Measurements from ENCODE around the gene PTGDS. TPM values are rescaled to one million over a fixed set of nuclear protein-coding genes. Genes with fewer than 3 reads are reported as not detected.

The PTGDS gene
- total RNA-seq, 2 donors from 2014 or later: not detected

DNA sequence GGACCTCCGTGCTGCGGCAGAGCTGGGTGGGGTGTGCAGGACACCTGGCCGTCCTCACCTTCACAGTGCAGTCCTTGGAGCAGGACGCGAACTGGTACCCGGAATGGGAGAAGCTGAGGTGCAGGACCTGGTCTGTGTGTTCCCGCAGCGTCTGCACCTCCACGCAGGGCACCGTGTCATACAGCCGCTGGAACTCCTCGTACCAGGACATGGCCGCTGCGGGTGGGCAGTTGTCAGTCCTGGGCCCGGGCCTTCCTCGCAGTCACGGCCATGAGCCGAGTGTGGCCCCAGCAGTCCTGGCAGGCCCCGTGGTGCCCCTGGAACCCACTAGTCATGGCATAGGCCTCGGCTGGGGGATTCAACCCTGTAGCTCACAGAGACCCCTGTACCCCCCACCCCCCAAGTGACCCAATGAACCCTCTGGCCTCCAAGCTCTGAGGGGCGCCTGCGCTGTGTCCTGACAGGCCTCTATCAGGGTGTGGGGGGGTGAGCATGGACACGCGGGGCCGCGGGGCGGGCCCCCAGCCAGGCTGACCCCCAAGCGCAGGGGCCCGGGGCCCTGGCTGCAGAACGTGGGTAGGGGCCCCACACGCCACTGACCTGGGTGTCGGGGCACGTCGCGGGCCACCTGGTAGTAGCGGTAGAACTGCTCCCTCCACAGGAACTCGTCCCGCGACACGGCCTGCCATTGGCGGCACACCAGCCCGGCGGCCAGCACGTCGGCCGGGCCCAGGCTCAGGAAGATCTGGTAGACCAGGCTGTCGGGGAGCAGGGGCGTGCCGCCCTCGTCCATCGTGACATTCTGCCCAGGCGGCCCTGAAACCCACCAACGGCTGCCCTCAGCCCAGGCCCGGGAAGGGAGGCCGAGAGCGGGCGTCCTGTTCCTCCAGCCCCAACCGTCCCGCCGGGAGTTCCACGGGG lies 33.8 kb upstream of the PTGDS start:
- H3K36me3 Mint-ChIP-seq: peaks cover 11% of the 10 kb centered on the region in 2 donors
- no peaks in the 10 kb centered on the region for H3K9me3 Mint-ChIP-seq
- H3K27ac Mint-ChIP-seq: peak overlapping the region; percentile 59 to 87
- peak; percentile 36 to 43 for ATAC-seq
- DNase-seq (ENCODE audit: low spot score in 2 of 2): peak in 1 of 2 donors; percentile 54

DNA sequence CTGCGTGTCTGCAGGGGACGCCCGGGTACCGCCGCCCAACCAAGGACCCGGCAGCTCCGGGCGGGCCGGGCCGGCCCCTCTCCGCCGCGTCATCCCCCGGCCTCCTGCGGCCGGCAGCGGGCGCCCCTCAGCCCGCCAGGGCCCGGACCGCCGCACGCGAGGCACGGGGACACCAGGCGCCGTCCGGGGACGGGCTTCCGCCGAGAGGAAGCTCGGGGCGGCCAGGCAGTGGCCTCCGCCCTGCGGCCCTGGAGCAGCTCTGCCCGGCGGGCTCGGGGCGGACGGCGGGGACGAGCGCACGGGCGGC lies 33.1 kb upstream of the PTGDS start:
- Mint-ChIP-seq H3K36me3 (peaks cover 5 to 11% of the 10 kb centered on the region in 2 donors), H3K27ac (peak overlapping the region in 1 of 2 donors; percentile 59), H3K9me3 (no peaks in the 10 kb centered on the region)
- ATAC-seq (peak; percentile 31 to 54), DNase-seq (ENCODE audit: low spot score in 2 of 2) (peak in 1 of 2 donors; percentile 36)

DNA sequence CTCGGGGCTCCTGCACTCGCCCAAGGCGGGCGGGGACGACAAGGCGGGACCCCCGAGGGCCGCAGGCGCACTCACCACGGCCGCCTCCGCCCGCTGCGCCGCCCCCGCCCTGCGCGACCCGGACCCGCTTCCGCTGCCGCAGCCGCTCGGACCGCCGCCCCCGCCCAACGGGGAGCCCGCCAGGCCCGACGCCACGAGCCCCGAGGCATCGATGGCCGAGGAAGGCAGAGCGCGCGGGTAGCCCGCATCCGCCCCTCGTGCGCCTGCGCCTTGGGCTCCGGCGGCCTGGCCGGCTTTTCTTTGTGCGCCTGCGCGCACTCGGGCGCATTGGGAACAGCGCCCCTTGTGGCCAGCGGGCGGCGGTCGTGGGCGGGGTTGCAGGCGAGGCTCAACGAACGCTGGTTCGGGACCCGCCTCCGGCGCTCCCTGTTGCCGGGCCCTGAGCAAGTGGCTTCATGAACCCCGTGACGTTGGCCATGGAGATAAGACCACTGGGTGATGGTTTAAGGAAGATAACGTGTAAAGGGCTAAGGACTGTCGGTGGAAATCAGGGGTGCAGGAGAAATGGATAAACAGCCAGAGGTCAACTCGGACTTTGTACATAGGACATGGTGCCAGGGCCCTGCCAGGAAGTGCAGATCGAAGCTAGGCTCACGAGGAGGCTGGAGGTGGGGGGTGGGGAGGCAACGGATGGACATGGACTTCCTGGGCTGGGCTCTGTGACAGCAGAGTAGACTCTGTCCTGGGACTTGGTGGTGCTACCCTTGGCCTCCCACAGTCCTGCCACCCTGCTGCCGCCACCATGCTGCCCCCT lies 32.6 kb upstream of the PTGDS start, which contains the start of the genes C8G and FBXW5:
Gene C8G, plus strand, starts transcription at position 725 of the 814 bp plus-strand sequence. Its CDS starts 78 bp downstream, at position 803.
Gene FBXW5, minus strand, starts transcription at position 220 of the 814 bp plus-strand sequence. CDS start 655 bp downstream, outside the sequence.
- Mint-ChIP-seq H3K36me3 (peaks cover 0 to 11% of the 10 kb centered on the region in 2 donors), H3K27ac (peak within 1 kb of the TSS; percentile 59 to 87), H3K9me3 (no peaks in the 10 kb centered on the region)
- DNase-seq (ENCODE audit: low spot score in 2 of 2) (peak; percentile 98 to 99), ATAC-seq (peak; percentile 77)

DNA sequence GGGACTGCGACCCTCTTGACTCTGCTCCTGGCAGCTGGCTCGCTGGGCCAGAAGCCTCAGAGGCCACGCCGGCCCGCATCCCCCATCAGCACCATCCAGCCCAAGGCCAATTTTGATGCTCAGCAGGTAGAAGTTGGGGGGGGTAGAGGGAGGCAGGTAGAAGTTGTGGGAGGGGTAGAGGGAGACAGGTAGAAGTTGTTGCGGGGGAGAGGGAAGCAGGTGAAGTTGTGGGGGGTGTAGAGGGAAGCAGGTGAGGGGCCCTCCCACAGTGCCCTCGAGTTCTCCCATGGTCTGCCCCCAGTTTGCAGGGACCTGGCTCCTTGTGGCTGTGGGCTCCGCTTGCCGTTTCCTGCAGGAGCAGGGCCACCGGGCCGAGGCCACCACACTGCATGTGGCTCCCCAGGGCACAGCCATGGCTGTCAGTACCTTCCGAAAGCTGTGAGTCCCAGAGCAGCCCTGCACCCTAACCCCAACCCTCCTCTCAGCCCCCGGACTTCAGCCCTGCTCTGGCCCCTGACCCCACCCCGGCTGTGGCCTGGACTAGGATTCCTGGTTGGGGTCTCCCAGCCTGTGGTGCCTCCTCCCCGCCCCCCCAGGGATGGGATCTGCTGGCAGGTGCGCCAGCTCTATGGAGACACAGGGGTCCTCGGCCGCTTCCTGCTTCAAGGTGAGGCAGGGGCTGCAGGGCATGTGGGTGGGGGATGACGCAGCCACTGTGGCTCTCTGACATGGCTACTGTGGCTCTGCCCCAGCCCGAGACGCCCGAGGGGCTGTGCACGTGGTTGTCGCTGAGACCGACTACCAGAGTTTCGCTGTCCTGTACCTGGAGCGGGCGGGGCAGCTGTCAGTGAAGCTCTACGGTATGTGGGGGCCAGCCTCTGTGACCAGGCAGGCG lies 31.7 kb upstream of the PTGDS start:
- no peaks in the 10 kb centered on the region for H3K9me3 Mint-ChIP-seq
- H3K27ac Mint-ChIP-seq: no peak overlapping the region
- ATAC-seq (no peak), DNase-seq (ENCODE audit: low spot score in 2 of 2) (no peak)
- H3K36me3 Mint-ChIP-seq: peaks cover 0 to 11% of the 10 kb centered on the region in 2 donors

DNA sequence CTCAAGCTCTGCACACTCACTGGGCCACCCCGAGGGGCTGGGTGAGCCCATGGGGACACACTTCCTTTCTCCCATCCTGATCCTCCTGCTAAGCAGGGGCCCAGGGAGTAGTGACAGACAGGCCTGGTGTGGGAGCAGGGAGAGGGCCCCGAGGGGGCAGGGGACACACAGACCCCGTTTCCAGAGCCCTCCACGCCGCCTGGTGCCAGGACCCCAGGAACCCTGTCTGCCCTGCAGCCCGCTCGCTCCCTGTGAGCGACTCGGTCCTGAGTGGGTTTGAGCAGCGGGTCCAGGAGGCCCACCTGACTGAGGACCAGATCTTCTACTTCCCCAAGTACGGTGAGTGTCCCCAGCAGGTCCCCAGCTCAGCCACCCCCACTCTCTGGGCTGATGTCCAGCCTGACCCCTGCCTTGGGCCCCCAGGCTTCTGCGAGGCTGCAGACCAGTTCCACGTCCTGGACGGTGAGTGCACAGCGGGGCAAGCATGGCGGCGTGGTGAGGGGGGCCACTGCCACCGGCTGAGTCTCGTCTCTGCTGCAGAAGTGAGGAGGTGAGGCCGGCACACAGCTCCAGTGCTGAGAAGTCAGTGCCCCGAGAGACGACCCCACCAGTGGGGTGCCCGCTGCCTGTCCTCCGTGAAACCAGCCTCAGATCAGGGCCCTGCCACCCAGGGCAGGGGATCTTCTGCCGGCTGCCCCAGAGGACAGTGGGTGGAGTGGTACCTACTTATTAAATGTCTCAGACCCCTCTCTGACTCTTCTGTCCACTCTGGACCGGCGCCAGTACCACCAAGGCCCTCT lies 30.9 kb upstream of the PTGDS start:
- Mint-ChIP-seq H3K27ac (no peak overlapping the region), H3K9me3 (no peaks in the 10 kb centered on the region), H3K36me3 (peaks cover 0 to 7% of the 10 kb centered on the region in 2 donors)
- DNase-seq (ENCODE audit: low spot score in 2 of 2): no peak
- no peak for ATAC-seq

DNA sequence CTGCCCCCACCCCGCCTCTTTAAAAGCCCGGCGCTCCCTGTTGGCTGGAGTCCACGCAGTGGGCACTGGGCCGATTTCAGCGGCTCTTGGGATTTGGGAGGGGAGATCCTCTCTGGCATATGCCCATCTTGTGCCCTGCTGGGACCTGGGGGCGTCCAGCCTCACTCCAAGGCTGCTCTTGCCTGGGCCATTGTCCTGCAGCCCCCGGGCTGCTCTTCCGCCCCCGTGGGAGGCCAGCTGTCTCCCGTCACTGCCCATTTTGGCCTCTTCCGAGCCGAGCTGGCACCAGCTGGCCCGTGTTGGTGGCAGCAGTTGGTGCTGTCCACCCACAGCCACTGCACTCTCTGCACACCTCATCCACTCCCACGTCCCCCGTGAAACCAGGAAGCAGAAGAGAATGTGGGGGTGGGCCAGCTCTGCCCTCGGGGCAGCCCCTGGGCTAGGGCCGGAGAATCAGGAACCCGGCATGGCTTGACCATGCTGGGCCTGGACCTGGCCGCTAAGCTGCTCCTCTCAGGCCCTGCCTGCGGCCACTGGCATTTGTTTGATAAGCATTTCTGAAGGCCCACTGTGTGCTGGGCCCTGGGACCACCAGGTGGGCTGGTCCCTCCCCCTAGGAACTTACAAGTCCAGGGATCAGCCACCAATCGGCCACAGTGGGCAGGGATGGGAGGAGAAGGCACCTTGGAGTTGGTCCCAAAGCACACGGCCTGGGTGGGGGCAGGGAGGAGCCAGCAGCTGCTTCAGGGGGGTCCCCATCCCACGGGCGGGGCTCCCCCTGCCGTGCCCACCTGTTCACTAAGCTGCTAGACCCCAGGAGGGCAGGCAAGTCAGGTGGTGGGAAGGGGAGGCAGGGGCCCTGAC lies 30.0 kb upstream of the PTGDS start:
- no peaks in the 10 kb centered on the region for H3K36me3 Mint-ChIP-seq
- H3K9me3 Mint-ChIP-seq: no peaks in the 10 kb centered on the region
- DNase-seq (ENCODE audit: low spot score in 2 of 2) (no peak), ATAC-seq (no peak)
- H3K27ac Mint-ChIP-seq: no peak overlapping the region

DNA sequence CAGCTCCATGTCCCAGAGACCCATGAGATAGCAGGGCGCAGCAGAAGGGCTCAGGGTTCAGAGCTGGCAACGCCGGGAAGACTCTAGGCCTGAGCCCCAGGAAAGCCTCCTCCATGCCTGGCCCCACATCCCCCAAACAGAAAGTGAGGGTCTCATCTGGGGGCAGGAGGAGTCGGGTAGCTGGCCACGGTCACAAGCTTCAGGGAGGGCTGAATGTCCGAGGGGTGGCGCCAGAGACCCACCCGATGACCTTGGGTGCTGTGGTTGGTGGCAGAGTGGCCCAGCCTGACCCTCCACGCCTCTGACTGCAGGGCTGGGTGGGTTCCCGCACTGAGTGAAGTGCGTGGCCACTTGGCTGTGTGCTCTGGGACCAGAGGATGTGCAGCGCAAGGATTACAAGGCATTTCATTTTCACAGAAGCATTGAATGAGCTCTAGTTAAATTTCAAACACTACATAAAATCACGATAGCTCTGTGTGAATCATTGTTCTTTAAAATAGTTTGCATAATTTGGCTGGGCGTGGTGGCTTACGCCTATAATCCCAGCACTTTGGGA lies 29.3 kb upstream of the PTGDS start:
- H3K9me3 Mint-ChIP-seq: no peaks in the 10 kb centered on the region
- DNase-seq (ENCODE audit: low spot score in 2 of 2) (no peak), ATAC-seq (no peak)
- H3K27ac Mint-ChIP-seq: no peak overlapping the region
- no peaks in the 10 kb centered on the region for H3K36me3 Mint-ChIP-seq

DNA sequence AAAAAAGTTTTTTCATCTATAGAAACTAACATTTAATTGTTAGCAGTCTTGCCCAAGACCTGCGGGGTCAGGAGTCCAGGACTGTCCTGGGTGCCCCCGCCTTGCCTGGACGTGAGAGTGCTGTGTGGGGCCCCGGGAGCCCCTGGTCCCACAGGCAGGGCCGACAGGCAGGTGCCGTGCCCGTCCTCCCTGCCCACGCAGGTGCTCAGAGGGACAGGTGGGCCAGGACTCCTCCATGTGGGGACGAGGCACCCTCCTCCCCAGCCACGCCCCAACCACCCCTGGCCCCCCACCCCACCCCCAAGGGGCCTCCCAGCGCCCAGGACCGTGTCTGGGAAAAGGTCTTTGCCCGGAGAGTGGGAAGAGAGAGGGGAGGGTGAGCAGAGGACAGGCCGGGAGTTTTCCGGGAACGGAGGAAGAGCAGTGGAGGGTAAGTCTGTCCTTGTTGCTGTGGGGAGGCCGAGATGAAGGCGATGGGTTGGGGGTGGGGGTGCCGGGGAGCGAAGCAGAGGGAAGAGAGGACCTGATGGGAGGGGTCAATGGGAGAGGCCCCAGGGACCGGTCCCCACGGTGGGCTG lies 28.0 kb upstream of the PTGDS start:
- Mint-ChIP-seq H3K27ac (peak overlapping the region; percentile 84 to 85), H3K9me3 (no peaks in the 10 kb centered on the region), H3K36me3 (no peaks in the 10 kb centered on the region)
- DNase-seq (ENCODE audit: low spot score in 2 of 2): no peak
- no peak for ATAC-seq

DNA sequence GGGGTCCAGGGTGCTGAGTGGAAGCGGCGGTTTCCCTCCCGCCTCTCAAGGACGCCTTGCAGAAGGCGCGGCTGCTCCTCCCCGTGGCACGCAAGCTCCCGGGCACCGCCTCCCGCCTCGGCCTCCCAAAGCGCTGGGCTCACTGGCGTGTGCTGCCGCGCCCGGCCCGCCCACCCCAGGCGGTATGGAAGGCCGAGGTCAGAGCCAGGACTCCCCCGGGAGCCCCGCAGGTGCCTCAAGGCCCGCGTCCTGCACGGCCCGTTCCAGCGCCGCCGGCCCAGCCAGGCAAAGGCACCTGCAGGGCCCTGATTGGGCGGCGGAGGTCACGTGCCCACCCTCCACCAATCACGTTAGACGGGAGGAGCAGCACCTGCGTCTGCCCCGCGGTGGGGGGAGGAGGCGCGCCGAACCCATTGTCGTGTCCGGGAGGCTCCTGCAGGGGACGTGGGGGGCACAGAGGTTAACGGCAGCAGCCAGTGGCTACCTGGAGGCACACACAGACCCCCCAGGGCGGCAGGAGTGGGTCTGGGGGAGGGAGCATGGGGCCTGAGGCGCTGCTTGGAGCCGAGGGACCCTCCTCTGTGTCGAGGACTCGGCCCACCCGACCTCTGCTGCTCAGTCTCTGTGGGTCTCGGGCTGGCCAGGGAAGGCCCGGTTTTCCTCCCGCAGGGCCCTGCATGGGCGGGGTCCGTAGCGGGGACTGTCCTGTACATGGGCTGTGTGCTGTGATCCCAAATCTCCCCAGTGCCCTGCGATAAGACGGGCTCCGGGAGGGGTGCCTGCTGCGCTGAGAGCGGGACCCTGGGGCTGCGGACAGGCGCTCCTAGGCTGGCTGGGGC lies 27.3 kb upstream of the PTGDS start:
- H3K27ac Mint-ChIP-seq: peak overlapping the region; percentile 84 to 85
- peak; percentile 96 for DNase-seq (ENCODE audit: low spot score in 2 of 2)

DNA sequence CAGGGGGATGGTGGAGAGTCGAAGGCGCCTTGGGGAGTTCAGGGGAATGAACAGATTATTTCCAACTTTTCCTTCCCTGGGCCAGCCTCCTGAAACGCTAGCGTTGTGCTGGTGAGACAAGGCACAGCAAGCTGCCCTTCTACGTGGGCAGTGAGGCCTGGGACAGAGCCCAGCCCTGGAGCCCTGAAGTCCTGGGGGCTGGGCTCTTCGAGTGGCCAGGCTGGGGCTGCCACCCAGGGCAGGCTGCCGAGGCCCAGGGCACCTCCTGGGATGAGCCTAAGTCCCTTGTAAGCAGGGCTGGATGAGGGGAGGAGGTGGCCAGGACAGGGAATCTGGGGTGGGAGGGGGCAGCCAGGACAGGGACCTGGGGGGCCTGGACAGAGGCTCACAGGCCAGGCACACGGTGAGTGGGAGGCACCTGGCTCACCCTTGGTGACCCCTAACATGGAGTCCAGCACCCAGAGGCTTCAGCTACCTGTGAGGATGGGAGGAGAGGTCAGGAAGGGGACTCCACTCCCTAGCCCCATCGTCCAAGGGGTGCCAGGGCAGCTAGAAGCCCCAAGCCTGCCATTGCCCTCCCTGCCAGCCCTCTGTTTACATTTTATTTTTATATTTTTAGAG lies 26.5 kb upstream of the PTGDS start:
- DNase-seq (ENCODE audit: low spot score in 2 of 2) (no peak), ATAC-seq (no peak)
- H3K9me3 Mint-ChIP-seq: no peaks in the 10 kb centered on the region
- no peaks in the 10 kb centered on the region for H3K36me3 Mint-ChIP-seq
- H3K27ac Mint-ChIP-seq: peak overlapping the region in 1 of 2 donors; percentile 85

More for the DNA sequence above, 27.3 kb upstream of the PTGDS start:
- Mint-ChIP-seq H3K36me3 (no peaks in the 10 kb centered on the region), H3K9me3 (no peaks in the 10 kb centered on the region)
- peak; percentile 94 to 98 for ATAC-seq

DNA sequence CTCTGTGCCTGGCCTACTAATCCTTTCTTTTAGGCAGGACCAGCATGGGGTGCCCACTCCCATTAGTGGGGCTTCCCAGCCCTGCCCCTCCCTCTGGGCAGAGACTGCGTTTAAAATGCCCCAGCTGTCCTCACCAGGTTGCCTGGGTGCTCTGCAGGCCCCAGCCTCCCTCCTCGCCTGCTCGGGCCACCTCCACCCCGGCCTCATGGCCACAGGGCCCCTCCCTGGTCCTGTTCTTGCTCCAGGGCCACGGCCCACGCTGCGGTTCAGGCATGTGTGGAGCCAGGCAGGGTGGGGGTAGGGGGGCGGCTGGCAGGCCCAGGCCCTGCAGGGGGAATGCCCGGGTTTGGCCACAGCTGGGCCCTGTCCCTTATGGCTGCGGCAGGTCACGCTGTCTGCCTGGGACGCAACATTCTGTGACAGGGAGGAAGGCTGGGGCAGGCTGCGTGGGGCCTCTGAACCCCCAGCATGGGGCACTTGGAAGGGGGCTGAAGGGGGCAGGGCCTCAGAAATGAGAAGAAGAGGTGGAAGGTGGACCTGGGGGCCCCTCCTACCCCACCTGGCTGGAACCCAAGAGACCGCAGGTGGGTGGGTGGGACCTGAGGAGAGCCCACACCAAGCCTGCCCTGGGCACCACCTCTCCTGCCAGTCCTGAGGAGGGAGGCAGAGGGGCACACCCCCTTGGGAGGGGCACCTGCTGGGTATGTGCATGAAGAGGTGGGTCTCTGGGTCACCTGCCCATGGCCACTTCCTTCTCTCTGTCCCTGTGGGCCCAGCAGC lies 25.6 kb upstream of the PTGDS start, which contains the start of gene LCN12:
Gene LCN12, plus strand, starts transcription at position 733 of the 780 bp plus-strand sequence. CDS start 55 bp downstream, outside the sequence.
- no peak within 1 kb of the TSS for H3K27ac Mint-ChIP-seq
- ATAC-seq (no peak), DNase-seq (ENCODE audit: low spot score in 2 of 2) (no peak)
- no peaks in the 10 kb centered on the region for H3K36me3 Mint-ChIP-seq
- peaks cover 7% of the 10 kb centered on the region in 2 donors for H3K9me3 Mint-ChIP-seq

DNA sequence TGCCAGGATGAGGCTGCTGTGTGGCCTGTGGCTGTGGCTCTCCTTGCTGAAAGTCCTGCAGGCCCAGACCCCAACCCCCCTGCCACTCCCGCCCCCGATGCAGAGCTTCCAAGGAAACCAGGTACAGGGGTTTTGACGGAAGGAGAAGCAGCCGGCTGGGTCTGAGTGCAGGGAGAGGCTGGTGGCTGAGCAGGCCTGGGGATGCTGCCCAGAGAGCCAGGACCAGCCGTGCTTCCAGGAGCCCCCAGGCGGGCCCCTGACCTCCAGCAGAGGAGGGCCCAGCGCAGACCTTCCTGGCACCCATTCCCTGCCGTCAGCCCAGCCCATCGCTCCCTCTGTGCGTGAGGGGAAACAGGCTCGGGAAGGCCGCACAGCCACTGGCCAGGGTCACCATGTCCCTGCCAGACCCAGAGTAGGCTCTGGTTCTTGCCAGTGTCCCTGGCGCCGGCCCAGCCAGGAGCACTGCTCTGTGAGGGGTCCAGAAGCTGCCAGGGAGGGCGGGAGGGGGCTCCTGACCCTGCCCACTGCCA lies 24.9 kb upstream of the PTGDS start:
- Mint-ChIP-seq H3K9me3 (peaks cover 9% of the 10 kb centered on the region in 2 donors), H3K36me3 (no peaks in the 10 kb centered on the region), H3K27ac (no peak overlapping the region)
- no peak for DNase-seq (ENCODE audit: low spot score in 2 of 2)
- no peak for ATAC-seq

All from activated naive CD4-positive, alpha-beta T cell treated with anti-CD3 and anti-CD28 coated beads, Interleukin-2, amount 50 U/mL, for 72 hours (primary cell).